Astrocyte (in vitro differentiated cells and primary cell): Measurements from ENCODE around the gene SH3GLB2. TPM values are rescaled to one million over a fixed set of nuclear protein-coding genes. Genes with fewer than 3 reads are reported as not detected.

Experiments used
- DNase-seq: peaks from one replicate; pipeline ENCODE4 v3.0.0-alpha.2; 2010; ENCODE audit warnings: low read depth
- FAIRE-seq: peaks from 2 replicates; lab custom pipeline; 2011; peaks lifted over from hg19 to GRCh38; lab: Jason Lieb, UNC
- H2AFZ ChIP-seq: 2 replicates; pipeline ENCODE4 v1.6.0; 2012; ENCODE audit warnings: low read depth, low read length, inconsistent platforms
- H3K27ac ChIP-seq: 2 replicates; pipeline ENCODE4 v1.5.1; 2011; ENCODE audit warnings: low read depth, low read length, inconsistent platforms
- H3K27me3 ChIP-seq: 2 replicates; pipeline ENCODE4 v1.6.0; 2011; ENCODE audit warnings: low read length, inconsistent platforms; ENCODE audit not compliant: insufficient read depth
- H3K36me3 ChIP-seq: 2 replicates; pipeline ENCODE4 v1.5.1; 2011; ENCODE audit warnings: low read length, inconsistent platforms; ENCODE audit not compliant: insufficient read depth
- H3K4me1 ChIP-seq: 2 replicates; pipeline ENCODE4 v1.5.1; 2011; ENCODE audit warnings: low read length, inconsistent platforms; ENCODE audit not compliant: insufficient read depth
- H3K4me2 ChIP-seq: 2 replicates; pipeline ENCODE4 v1.6.0; 2012; ENCODE audit warnings: low read length, inconsistent platforms
- H3K4me3 ChIP-seq: 2 replicates; pipeline ENCODE4 v1.5.1; 2011; ENCODE audit warnings: low read depth, mild to moderate bottlenecking, low read length, inconsistent platforms; ENCODE audit not compliant: insufficient read depth
- H3K79me2 ChIP-seq: 2 replicates; pipeline ENCODE4 v1.6.0; 2012; ENCODE audit warnings: mild to moderate bottlenecking, low read length, inconsistent platforms; ENCODE audit not compliant: insufficient read depth
- H3K9ac ChIP-seq: 2 replicates; pipeline ENCODE4 v1.6.0; 2012; ENCODE audit warnings: mild to moderate bottlenecking, low read length, inconsistent platforms
- H3K9me3 ChIP-seq: 2 replicates; pipeline ENCODE4 v1.5.1; 2012; ENCODE audit warnings: low read depth, mild to moderate bottlenecking, low read length, inconsistent platforms; ENCODE audit not compliant: insufficient read depth
- H4K20me1 ChIP-seq: 2 replicates; pipeline ENCODE4 v1.6.0; 2012; ENCODE audit warnings: low read length, inconsistent platforms; ENCODE audit not compliant: insufficient read depth
- H3K27ac Mint-ChIP-seq: one replicate; pipeline ENCODE4 v1.8.0; 2021; ENCODE audit warnings: mild to moderate bottlenecking, mixed read lengths; ENCODE audit not compliant: unreplicated experiment
- H3K27me3 Mint-ChIP-seq: one replicate; pipeline ENCODE4 v1.8.0; 2021; ENCODE audit warnings: low read depth, mixed read lengths; ENCODE audit not compliant: unreplicated experiment
- H3K36me3 Mint-ChIP-seq: one replicate; pipeline ENCODE4 v1.8.0; 2021; ENCODE audit warnings: low read depth, mixed read lengths; ENCODE audit not compliant: unreplicated experiment
- H3K4me1 Mint-ChIP-seq: one replicate; pipeline ENCODE4 v1.8.0; 2021; ENCODE audit warnings: low read depth, mixed read lengths; ENCODE audit not compliant: unreplicated experiment
- H3K4me3 Mint-ChIP-seq: one replicate; pipeline ENCODE4 v1.8.0; 2021; ENCODE audit warnings: mild to moderate bottlenecking, moderate library complexity, mixed read lengths; ENCODE audit not compliant: unreplicated experiment
- H3K9me3 Mint-ChIP-seq: one replicate; pipeline ENCODE4 v1.8.0; 2021; ENCODE audit warnings: mild to moderate bottlenecking, mixed read lengths; ENCODE audit not compliant: unreplicated experiment
- CTCF ChIP-seq: IDR thresholded peaks from 2 replicates; pipeline ENCODE4 v1.5.1; 2011; ENCODE audit warnings: low read depth, mild to moderate bottlenecking, inconsistent platforms, low read length, moderate library complexity; ENCODE audit not compliant: insufficient read depth
- EZH2 ChIP-seq: IDR thresholded peaks from 2 replicates; pipeline ENCODE4 v1.6.1; 2012; ENCODE audit warnings: mild to moderate bottlenecking, low read length, inconsistent platforms; ENCODE audit not compliant: insufficient read depth
- total RNA-seq: library from RNA; stranded (reverse); gene quantifications from 2 replicates; pipeline ENCODE4 v1.2.1, GENCODE V29; 2021

Gene SH3GLB2
- total RNA-seq, 1 donor from 2014 or later, result 38.0 TPM

GRCh38 chr9:128995791-128996190 is 32.3 kb downstream of the SH3GLB2 start:
- H3K4me1 Mint-ChIP-seq, result no peaks in the 10 kb centered on the region
- Histone ChIP-seq H3K9me3 (no peaks in the 10 kb centered on the region), H3K36me3 (peaks cover 70% of the 10 kb centered on the region), H3K9ac (no peak overlapping the region), H3K4me2 (no peak overlapping the region), H3K27ac (no peak overlapping the region), H3K4me1 (no peaks in the 10 kb centered on the region), H3K4me3 (no peak overlapping the region), H3K27me3 (no peaks in the 10 kb centered on the region), H2AFZ (no peak overlapping the region), H3K79me2 (no peaks in the 10 kb centered on the region), H4K20me1 (peaks cover 3% of the 10 kb centered on the region)
- no peaks in the 10 kb centered on the region for H3K27me3 Mint-ChIP-seq
- TF ChIP-seq CTCF, result no peak
- no peak overlapping the region for H3K4me3 Mint-ChIP-seq
- H3K27ac Mint-ChIP-seq, result no peak overlapping the region
- DNase-seq (peak; percentile 59), FAIRE-seq (no peak)
- no peaks in the 10 kb centered on the region for H3K9me3 Mint-ChIP-seq
- H3K36me3 Mint-ChIP-seq, result peaks cover 41% of the 10 kb centered on the region

GRCh38 chr9:128992995-128993394 is 35.1 kb downstream of the SH3GLB2 start:
- Histone ChIP-seq H2AFZ (no peak overlapping the region), H3K4me3 (no peak overlapping the region), H3K4me2 (no peak overlapping the region), H4K20me1 (peaks cover 3% of the 10 kb centered on the region), H3K9ac (no peak overlapping the region), H3K27ac (no peak overlapping the region), H3K79me2 (no peaks in the 10 kb centered on the region), H3K4me1 (peaks cover 4% of the 10 kb centered on the region), H3K36me3 (peaks cover 60% of the 10 kb centered on the region), H3K27me3 (no peaks in the 10 kb centered on the region), H3K9me3 (no peaks in the 10 kb centered on the region)
- Mint-ChIP-seq H3K9me3 (no peaks in the 10 kb centered on the region), H3K36me3 (peaks cover 34% of the 10 kb centered on the region), H3K4me3 (no peak overlapping the region), H3K4me1 (peaks cover 2% of the 10 kb centered on the region), H3K27me3 (no peaks in the 10 kb centered on the region), H3K27ac (no peak overlapping the region)
- DNase-seq (no peak), FAIRE-seq (no peak)
- TF ChIP-seq CTCF (peak; percentile 18), EZH2 (no peak)

GRCh38 chr9:128987805-128988204 is 40.3 kb downstream of the SH3GLB2 start:
- peak; percentile 82 for FAIRE-seq
- peak overlapping the region; percentile 67 for H3K27ac Mint-ChIP-seq

More at GRCh38 chr9:128987805-128988204, 40.3 kb downstream of the SH3GLB2 start:
- H3K9me3 Mint-ChIP-seq, result no peaks in the 10 kb centered on the region
- no peak for TF ChIP-seq EZH2
- TF ChIP-seq CTCF, result peak; percentile 12
- Histone ChIP-seq H3K4me3 (no peak overlapping the region), H3K4me2 (peak overlapping the region; percentile 54), H3K4me1 (peaks cover 13% of the 10 kb centered on the region), H3K9me3 (no peaks in the 10 kb centered on the region), H3K27ac (peak overlapping the region; percentile 73), H4K20me1 (no peaks in the 10 kb centered on the region), H2AFZ (no peak overlapping the region), H3K9ac (peak overlapping the region; percentile 62), H3K27me3 (no peaks in the 10 kb centered on the region), H3K79me2 (no peaks in the 10 kb centered on the region), H3K36me3 (peaks cover 53% of the 10 kb centered on the region)
- H3K27me3 Mint-ChIP-seq, result no peaks in the 10 kb centered on the region
- DNase-seq, result peak; percentile 83
- H3K36me3 Mint-ChIP-seq, result peaks cover 14% of the 10 kb centered on the region
- H3K4me1 Mint-ChIP-seq, result peaks cover 8% of the 10 kb centered on the region
- no peak overlapping the region for H3K4me3 Mint-ChIP-seq
